PC-9 (cell line): ENCODE data around the gene ZNF526. TPM values are rescaled to one million over a fixed set of nuclear protein-coding genes. Genes with fewer than 3 reads are reported as not detected.

ENCODE experiments used
- BruUV-seq: library from RNA; stranded (reverse); fragments of 400-500 nt; replicated peaks from 2 replicates; lab custom pipeline; 2021; lab: Mats Ljungman, UMichigan
- CTCF ChIA-PET: fragments of 300-600 bp; sonication (Branson Sonifier 250); formaldehyde crosslinking; loops from one replicate; lab custom pipeline; 2022; ENCODE audit warnings: antibody characterized with exemption; lab: Charles Lee
- POLR2A ChIA-PET: fragments of 300-600 bp; sonication (Branson Sonifier 250); formaldehyde crosslinking; loops from one replicate; lab custom pipeline; 2022; ENCODE audit warnings: antibody characterized with exemption; ENCODE audit not compliant: unreplicated experiment; lab: Charles Lee
- DNase-seq, 2 experiments: peaks; one replicate each; pipeline versions ENCODE4 v3.0.0 to v3.0.0-alpha.2; 2015 to 2022; ENCODE audit warnings: mixed read lengths in 1 of 2
- H2AFZ ChIP-seq: fragments of 200-600 bp; sonication (generic); 2 replicates; pipeline ENCODE4 v1.8.1; 2017; ENCODE audit warnings: antibody characterized with exemption
- H3F3A ChIP-seq: fragments of 200-600 bp; sonication (generic); 2 replicates; pipeline ENCODE4 v1.8.1; 2017; ENCODE audit warnings: antibody characterized with exemption, mild to moderate bottlenecking, low read depth; ENCODE audit not compliant: insufficient read depth
- H3K27ac ChIP-seq: fragments of 200-600 bp; sonication (generic); 2 replicates; pipeline ENCODE4 v1.6.1; 2016; ENCODE audit warnings: mixed run types
- H3K27me3 ChIP-seq: fragments of 200-600 bp; sonication (generic); 2 replicates; pipeline ENCODE4 v1.6.1; 2016; ENCODE audit warnings: low read depth, mixed run types; ENCODE audit not compliant: insufficient read depth
- H3K36me3 ChIP-seq: fragments of 200-600 bp; sonication (generic); 2 replicates; pipeline ENCODE4 v1.6.1; 2016; ENCODE audit warnings: low read depth, mixed run types
- H3K4me1 ChIP-seq: fragments of 200-600 bp; sonication (generic); replicated peaks from 2 replicates; pipeline ENCODE4 v1.6.1; 2016; ENCODE audit warnings: mixed run types; ENCODE audit not compliant: insufficient read depth
- H3K4me2 ChIP-seq: fragments of 200-600 bp; sonication (generic); 2 replicates; pipeline ENCODE4 v1.6.1; 2017; ENCODE audit warnings: mixed run types
- H3K4me3 ChIP-seq: fragments of 200-600 bp; sonication (generic); 2 replicates; pipeline ENCODE4 v1.6.1; 2016; ENCODE audit warnings: mixed run types
- H3K79me2 ChIP-seq: fragments of 200-600 bp; sonication (generic); 2 replicates; pipeline ENCODE4 v1.6.1; 2017; ENCODE audit warnings: low read depth, mixed run types
- H3K9me2 ChIP-seq: fragments of 200-600 bp; sonication (generic); 2 replicates; pipeline ENCODE4 v1.8.1; 2017; ENCODE audit warnings: mild to moderate bottlenecking; ENCODE audit not compliant: insufficient read depth
- H3K9me3 ChIP-seq: fragments of 200-600 bp; sonication (generic); 2 replicates; pipeline ENCODE4 v1.8.1; 2016; ENCODE audit warnings: low read depth; ENCODE audit not compliant: insufficient read depth
- H4K20me1 ChIP-seq: fragments of 200-600 bp; sonication (generic); 2 replicates; pipeline ENCODE4 v1.8.1; 2017; ENCODE audit not compliant: insufficient read depth
- CTCF ChIP-seq: fragments of 200-600 bp; sonication (generic); conservative IDR thresholded peaks from 2 replicates; pipeline ENCODE4 v1.6.1; 2017; ENCODE audit warnings: mixed run types, antibody characterized with exemption, mild to moderate bottlenecking, moderate library complexity
- EZH2 ChIP-seq: fragments of 200-600 bp; sonication (generic); IDR thresholded peaks from 2 replicates; pipeline ENCODE4 v1.8.0; 2017; ENCODE audit warnings: antibody characterized with exemption, low read depth
- intact Hi-C: fragments of 100-400 bp; cut with micrococcal nuclease; formaldehyde crosslinking; loops from one replicate; pipeline ENCODE4 v1.10.0; 2022; ENCODE audit not compliant: unreplicated experiment
- total RNA-seq: library from RNA; stranded (reverse); gene quantifications from 2 replicates; pipeline ENCODE4 v1.2.3, GENCODE V29; 2021

ZNF526 gene
- total RNA-seq, 1 experiment from 2014 or later, result 13.4 TPM

DNA sequence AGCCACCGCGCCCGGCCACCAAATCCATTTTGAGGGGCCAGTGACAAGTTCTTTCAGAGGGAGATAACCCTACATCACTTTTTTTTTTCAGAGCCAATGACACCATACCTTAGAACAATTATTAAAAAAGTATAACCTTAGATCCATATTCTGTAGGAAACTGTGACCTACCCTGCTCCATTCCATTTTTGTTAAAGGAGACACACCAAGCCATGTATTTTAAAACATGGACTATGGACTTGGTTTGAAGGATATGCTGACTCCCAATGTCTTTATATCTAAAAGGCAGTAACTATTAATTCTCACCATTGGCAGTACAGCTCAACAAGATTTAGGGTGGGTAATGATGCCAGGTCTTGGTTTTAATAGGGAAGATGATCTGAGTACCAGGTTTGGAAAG, 21.2 kb downstream of the ZNF526 start:
- BruUV-seq, result no TSS peak
- H3K9me3 ChIP-seq, result no peaks in the 10 kb centered on the region
- no peak for DNase-seq
- CTCF ChIA-PET, result no interaction called here
- H4K20me1 ChIP-seq, result no peaks in the 10 kb centered on the region
- peaks cover 17% of the 10 kb centered on the region for H3K4me1 ChIP-seq
- intact Hi-C loops, result loop anchor here (5.0 kb wide), 3 partner anchors 34 to 191 kb away; no protein-coding TSS in a partner anchor
- H3K79me2 ChIP-seq, result peaks cover 42% of the 10 kb centered on the region
- no peaks in the 10 kb centered on the region for H3K36me3 ChIP-seq
- POLR2A ChIA-PET, result interaction anchor here (0.7 kb wide), 1 partner anchor 60 kb away, joined by 7 read pairs; no protein-coding TSS in a partner anchor
- no peak overlapping the region for H2AFZ ChIP-seq
- H3K4me2 ChIP-seq, result peak overlapping the region; percentile 100
- H3K27ac ChIP-seq, result no peak overlapping the region
- TF ChIP-seq EZH2, result no peak
- no peak for TF ChIP-seq CTCF
- H3K9me2 ChIP-seq, result no peaks in the 10 kb centered on the region
- peak overlapping the region; percentile 88 for H3K4me3 ChIP-seq
- no peaks in the 10 kb centered on the region for H3K27me3 ChIP-seq
- H3F3A ChIP-seq, result peaks cover 8% of the 10 kb centered on the region

GRCh38 chr19:42242069-42242511, 22.0 kb downstream of the ZNF526 start:
- Histone ChIP-seq H4K20me1 (no peaks in the 10 kb centered on the region; the same call in 1 of the 2 replicates), H2AFZ (peak overlapping the region; percentile 68), H3K27me3 (no peaks in the 10 kb centered on the region), H3K4me1 (peaks cover 17% of the 10 kb centered on the region), H3K4me3 (peak overlapping the region; percentile 88), H3K4me2 (peak overlapping the region; percentile 100), H3K9me2 (no peaks in the 10 kb centered on the region), H3F3A (peaks cover 16% of the 10 kb centered on the region), H3K9me3 (no peaks in the 10 kb centered on the region), H3K36me3 (no peaks in the 10 kb centered on the region), H3K79me2 (peaks cover 42% of the 10 kb centered on the region), H3K27ac (no peak overlapping the region; the same call in 1 of the 2 replicates)
- CTCF ChIA-PET, result interaction anchor here (0.6 kb wide), 1 partner anchor 155 kb away, joined by 3 read pairs; no protein-coding TSS in a partner anchor
- TF ChIP-seq EZH2 (no peak), CTCF (no peak)
- BruUV-seq, result no TSS peak
- intact Hi-C loops, result loop anchor here (1.0 to 5.0 kb wide), 6 partner anchors 22 to 190 kb away; partner anchors contain the start of genes PAFAH1B3, PRR19 and ZNF526
- POLR2A ChIA-PET, result interaction anchor here (0.7 to 1.0 kb wide), 3 partner anchors 28 to 178 kb away, joined by 3 to 7 read pairs (median 4); no protein-coding TSS in a partner anchor
- DNase-seq, result no peak

DNA sequence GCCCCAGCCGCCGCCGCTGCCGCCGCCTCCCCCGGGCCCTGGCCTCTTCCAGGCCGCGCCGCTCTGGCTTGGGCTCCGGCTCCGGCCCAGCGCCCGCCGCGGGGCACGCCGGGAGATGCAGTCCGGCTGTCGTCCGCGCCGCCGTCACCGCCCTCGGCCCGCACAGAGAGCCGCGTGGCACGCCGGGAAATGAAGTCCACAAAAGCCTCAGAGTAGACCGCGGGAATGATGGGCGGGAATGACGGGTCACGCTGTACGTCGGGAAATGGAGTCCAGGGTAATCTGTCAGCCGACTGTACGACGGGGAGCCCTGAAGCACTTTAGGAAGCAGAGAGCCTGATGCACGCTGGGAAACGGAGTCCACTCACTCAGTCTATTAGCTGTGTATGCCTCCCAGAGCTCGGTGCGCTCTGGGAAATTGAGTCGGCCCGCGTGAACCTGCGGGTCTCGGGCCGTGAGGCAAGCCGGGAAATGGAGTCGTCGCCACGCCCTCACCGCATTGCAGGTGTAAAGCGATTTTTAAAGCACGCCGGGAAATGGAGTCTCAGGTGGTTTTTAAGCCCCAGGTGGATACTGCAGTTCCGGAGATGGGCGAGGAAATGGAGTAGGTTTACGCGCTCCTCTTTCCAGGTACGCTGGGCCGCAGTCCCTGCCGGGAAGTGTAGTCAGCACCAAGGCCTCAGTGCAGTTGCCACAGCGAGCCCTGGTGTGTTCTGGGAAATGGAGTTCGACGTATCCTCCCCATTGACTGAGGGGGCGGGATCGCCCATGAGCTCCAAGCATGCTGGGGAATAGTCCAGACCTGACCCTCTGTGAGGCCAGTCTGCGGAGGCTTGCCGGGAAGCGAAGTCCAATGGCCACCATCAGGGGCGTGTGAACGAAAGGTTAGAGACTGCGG, 22.6 kb downstream of the ZNF526 start, which contains the start of gene GSK3A:
GSK3A (minus strand) TSS at position 91 of the 898 bp plus-strand sequence. CDS start 137 bp downstream, outside the sequence.
- peak within 1 kb of the TSS; percentile 88 for H3K4me3 ChIP-seq
- H3K27me3 ChIP-seq, result no peaks in the 10 kb centered on the region
- H3K9me2 ChIP-seq, result no peaks in the 10 kb centered on the region
- peak within 1 kb of the TSS; percentile 100 for H3K4me2 ChIP-seq
- peaks cover 42% of the 10 kb centered on the region for H3K79me2 ChIP-seq
- TF ChIP-seq EZH2, result no peak
- TF ChIP-seq CTCF, result no peak
- peak; percentile 97 to 99 for DNase-seq
- H2AFZ ChIP-seq, result peak within 1 kb of the TSS; percentile 78
- H4K20me1 ChIP-seq, result no peaks in the 10 kb centered on the region; the same call in 1 of the 2 replicates
- peaks cover 19% of the 10 kb centered on the region for H3F3A ChIP-seq
- no peaks in the 10 kb centered on the region for H3K9me3 ChIP-seq
- POLR2A ChIA-PET, result interaction anchor here (0.5 to 1.6 kb wide), 14 partner anchors 13 to 1058 kb away, joined by 3 to 16 read pairs (median 4); no protein-coding TSS in a partner anchor
- BruUV-seq, result no TSS peak
- intact Hi-C loops, result loop anchor here (1.0 to 5.0 kb wide), 11 partner anchors 22 to 190 kb away; partner anchors contain the start of genes MEGF8, PAFAH1B3, PRR19 and ZNF526
- CTCF ChIA-PET, result interaction anchor here (0.6 to 1.1 kb wide), 4 partner anchors 36 to 199 kb away, joined by 3 to 6 read pairs (median 4); no protein-coding TSS in a partner anchor
- H3K4me1 ChIP-seq, result peaks cover 17% of the 10 kb centered on the region
- no peaks in the 10 kb centered on the region for H3K36me3 ChIP-seq
- H3K27ac ChIP-seq, result peak within 1 kb of the TSS; percentile 35
